CD14-positive monocyte (primary cell): ENCODE results near the gene CDH13. TPM values are rescaled to one million over a fixed set of nuclear protein-coding genes. Genes with fewer than 3 reads are reported as not detected.

Source experiments
- DNase-seq, 3 donors: peaks; one replicate each; pipeline ENCODE4 v3.0.0-alpha.2; 2011 to 2022
- H2AFZ ChIP-seq: 2 replicates; pipeline ENCODE4 v1.6.0; 2012; ENCODE audit warnings: mild to moderate bottlenecking, low read depth, low read length, inconsistent platforms; ENCODE audit not compliant: insufficient read depth, poor library complexity, severe bottlenecking
- H3K27ac ChIP-seq, 2 donors: 1 replicate in 1 of 2; 2 replicates in 1 of 2; pipeline ENCODE4 v1.5.1; 2012 to 2013; ENCODE audit warnings: low read length in 2 of 2, control low read depth in 1 of 2, inconsistent platforms in 1 of 2, low read depth in 1 of 2, mild to moderate bottlenecking in 1 of 2
- H3K27me3 ChIP-seq, 2 donors: one replicate each; pipeline versions ENCODE4 v1.6.0 to v1.6.1; 2011 to 2013; ENCODE audit warnings: low read length in 2 of 2; ENCODE audit not compliant: control insufficient read depth in 2 of 2, insufficient read depth in 2 of 2
- H3K36me3 ChIP-seq, 2 donors: replicated peaks in 1 of 2; 1 replicate in 1 of 2; 2 replicates in 1 of 2; pipeline versions ENCODE4 v1.5.1 to v1.6.1; 2012 to 2013; ENCODE audit warnings: low read length in 2 of 2, control low read depth in 1 of 2, inconsistent platforms in 1 of 2, mild to moderate bottlenecking in 1 of 2; ENCODE audit not compliant: insufficient read depth in 2 of 2, control insufficient read depth in 1 of 2
- H3K4me1 ChIP-seq, 2 donors: 1 replicate in 1 of 2; 2 replicates in 1 of 2; pipeline versions ENCODE4 v1.5.1 to v1.6.1; 2012 to 2013; ENCODE audit warnings: low read length in 2 of 2, control low read depth in 1 of 2, inconsistent platforms in 1 of 2, mild to moderate bottlenecking in 1 of 2, moderate library complexity in 1 of 2; ENCODE audit not compliant: insufficient read depth in 2 of 2, control insufficient read depth in 1 of 2
- H3K4me2 ChIP-seq: replicated peaks from 2 replicates; pipeline ENCODE3; 2012; ENCODE audit warnings: low read length, moderate library complexity, mild to moderate bottlenecking; ENCODE audit not compliant: poor library complexity, severe bottlenecking; ENCODE audit errors: extremely low read depth
- H3K4me3 ChIP-seq, 3 experiments: fragments of 200-600 bp in 1 of 3; sonication (generic) in 1 of 3; replicated peaks in 1 of 3; 1 replicate in 2 of 3; 2 replicates in 1 of 3; pipeline ENCODE4 v1.5.1; 2011 to 2013; ENCODE audit warnings: low read length in 3 of 3, mild to moderate bottlenecking in 3 of 3, control low read depth in 2 of 3, low read depth in 2 of 3, inconsistent platforms in 1 of 3, moderate library complexity in 1 of 3
- H3K79me2 ChIP-seq: 2 replicates; pipeline ENCODE4 v1.6.0; 2012; ENCODE audit warnings: mild to moderate bottlenecking, control low read depth, inconsistent platforms, low read length, moderate library complexity; ENCODE audit not compliant: insufficient read depth
- H3K9ac ChIP-seq: 2 replicates; pipeline ENCODE4 v1.6.0; 2017; ENCODE audit warnings: low read length, mild to moderate bottlenecking; ENCODE audit not compliant: insufficient read depth, poor library complexity, severe bottlenecking
- H3K9me3 ChIP-seq, 2 donors: replicated peaks in 1 of 2; 1 replicate in 1 of 2; 2 replicates in 1 of 2; pipeline versions ENCODE4 v1.5.1 to v1.6.1; 2012 to 2013; ENCODE audit warnings: low read length in 2 of 2, control low read depth in 1 of 2; ENCODE audit not compliant: control insufficient read depth in 1 of 2, insufficient read depth in 1 of 2
- H4K20me1 ChIP-seq: 2 replicates; pipeline ENCODE4 v1.6.0; 2012; ENCODE audit warnings: mild to moderate bottlenecking, low read length, control low read depth, moderate library complexity; ENCODE audit not compliant: insufficient read depth
- H3K27ac Mint-ChIP-seq, 7 donors: one replicate each; pipeline ENCODE4 v1.8.0; 2020; ENCODE audit warnings: mild to moderate bottlenecking in 7 of 7, mixed read lengths in 7 of 7, moderate library complexity in 6 of 7, inconsistent platforms in 2 of 7
- H3K27me3 Mint-ChIP-seq, 3 donors: one replicate each; pipeline ENCODE4 v1.8.0; 2021 to 2022; ENCODE audit warnings: low read depth in 3 of 3, mild to moderate bottlenecking in 3 of 3, mixed read lengths in 3 of 3, moderate library complexity in 3 of 3, inconsistent platforms in 1 of 3
- H3K36me3 Mint-ChIP-seq, 2 donors: one replicate each; pipeline ENCODE4 v1.8.0; 2020; ENCODE audit warnings: mixed read lengths in 2 of 2, inconsistent platforms in 1 of 2, mild to moderate bottlenecking in 1 of 2
- H3K4me1 Mint-ChIP-seq: one replicate; pipeline ENCODE4 v1.8.0; 2020; ENCODE audit warnings: mild to moderate bottlenecking, mixed read lengths
- H3K4me3 Mint-ChIP-seq, 2 donors: one replicate each; pipeline ENCODE4 v1.8.0; 2020; ENCODE audit warnings: mild to moderate bottlenecking in 2 of 2, mixed read lengths in 2 of 2, moderate library complexity in 1 of 2
- H3K9me3 Mint-ChIP-seq, 7 donors: one replicate each; pipeline ENCODE4 v1.8.0; 2020 to 2022; ENCODE audit warnings: mixed read lengths in 7 of 7, mild to moderate bottlenecking in 6 of 7, moderate library complexity in 6 of 7, inconsistent platforms in 2 of 7
- CTCF ChIP-seq: fragments of 200-600 bp; IDR thresholded peaks from one replicate; pipeline ENCODE4 v1.8.0; 2022; ENCODE audit warnings: antibody characterized with exemption, mild to moderate bottlenecking
- WGBS: methylation state at CpG from one replicate; pipeline ENCODE4 v1.1.5; 2013; ENCODE audit warnings: missing lambda C conversion rate; ENCODE audit not compliant: insufficient coverage; 5-methylcytosine and 5-hydroxymethylcytosine counted together
- intact Hi-C, 2 donors: fragments of 100-400 bp; cut with micrococcal nuclease; formaldehyde crosslinking; loops; one replicate each; pipeline versions ENCODE4 v1.15.0 to v1.15.1; 2023
- polyA plus RNA-seq, 3 donors: library from polyadenylated mRNA; depleted of rRNA in 1 of 3; unstranded in 2 of 3; stranded (reverse) in 1 of 3; fragments of 300-500 nt in 2 of 3; fragments of >200 nt in 1 of 3; fragmentation: Illumina TruSeq in 2 of 3; gene quantifications; 1 replicate in 2 of 3; 2 replicates in 1 of 3; pipeline ENCODE4 v1.2.3, GENCODE V29; 2012 to 2021

Gene CDH13
- polyA plus RNA-seq, 3 donors: 0.13 to 0.19 TPM; not detected in 1

- H3K9me3 ChIP-seq: no peaks in the 10 kb centered on the region
- no peaks in the 10 kb centered on the region for H3K4me1 ChIP-seq
- Mint-ChIP-seq H3K4me1 (no peaks in the 10 kb centered on the region), H3K36me3 (no peaks in the 10 kb centered on the region), H3K27ac (no peak overlapping the region), H3K9me3 (peaks cover 0 to 8% (median 0%) of the 10 kb centered on the region in 7 donors), H3K4me3 (no peak overlapping the region), H3K27me3 (peaks cover 0 to 2% (median 0%) of the 10 kb centered on the region in 3 donors)
- intact Hi-C loops: no loop called here
- no peaks in the 10 kb centered on the region for H4K20me1 ChIP-seq
- no peak overlapping the region for H3K9ac ChIP-seq
- no peak overlapping the region for H3K27ac ChIP-seq
- H3K79me2 ChIP-seq: no peaks in the 10 kb centered on the region
- no peaks in the 10 kb centered on the region for H3K27me3 ChIP-seq
- H3K36me3 ChIP-seq: no peaks in the 10 kb centered on the region
- no peak for DNase-seq
- TF ChIP-seq CTCF: no peak
- H2AFZ ChIP-seq: no peak overlapping the region
- no CpG with 5 or more reads among the region's 3 CpGs for WGBS
- no peak overlapping the region for H3K4me2 ChIP-seq
- no peak overlapping the region for H3K4me3 ChIP-seq
Measured at GRCh38 chr16:82671741-82672140, 45.0 kb downstream of the CDH13 start.

- WGBS: 100% methylated on average over 1 of the region's 3 CpGs
- intact Hi-C loops: no loop called here
- no peak overlapping the region for H3K4me2 ChIP-seq
- no peaks in the 10 kb centered on the region for H3K4me1 ChIP-seq
- no peaks in the 10 kb centered on the region for H3K79me2 ChIP-seq
- no peak for DNase-seq
- H3K36me3 ChIP-seq: no peaks in the 10 kb centered on the region
- no peak overlapping the region for H3K4me3 ChIP-seq
- no peak overlapping the region for H3K27ac ChIP-seq
- no peak overlapping the region for H3K9ac ChIP-seq
- H3K27ac Mint-ChIP-seq: no peak overlapping the region
- no peak for TF ChIP-seq CTCF
- H2AFZ ChIP-seq: no peak overlapping the region
- no peaks in the 10 kb centered on the region for H3K27me3 ChIP-seq
- H3K9me3 Mint-ChIP-seq: peaks cover 0 to 5% (median 0%) of the 10 kb centered on the region in 7 donors
- H3K36me3 Mint-ChIP-seq: no peaks in the 10 kb centered on the region
- no peak overlapping the region for H3K4me3 Mint-ChIP-seq
- H4K20me1 ChIP-seq: no peaks in the 10 kb centered on the region
- no peaks in the 10 kb centered on the region for H3K9me3 ChIP-seq
- H3K4me1 Mint-ChIP-seq: no peaks in the 10 kb centered on the region
- H3K27me3 Mint-ChIP-seq: peaks cover 0 to 2% (median 0%) of the 10 kb centered on the region in 3 donors
Measured at GRCh38 chr16:82672676-82673075, 45.9 kb downstream of the CDH13 start.
